Measurements from ENCODE around the gene OLFML3. TPM values are rescaled to one million over a fixed set of nuclear protein-coding genes. Genes with fewer than 3 reads are reported as not detected.

Gene OLFML3
- total and polyA plus RNA-seq, 2 donors = 5.0 to 16.3 TPM

GRCh38 chr1:113963281-113963906 is 15.9 kb upstream of the OLFML3 start:
- peaks cover 3 to 4% of the 10 kb centered on the region in 2 donors for H3K4me1 ChIP-seq (ENCODE audit: control insufficient read depth in 2 of 2, insufficient read depth in 2 of 2, low read length in 2 of 2)
- no peaks in the 10 kb centered on the region for H3K27me3 ChIP-seq (ENCODE audit: control insufficient read depth in 2 of 2, insufficient read depth in 1 of 2, low read length in 1 of 2)
- H3K36me3 ChIP-seq (ENCODE audit: control insufficient read depth in 2 of 2, insufficient read depth in 2 of 2, low read length in 1 of 2) = peaks cover 27 to 81% of the 10 kb centered on the region in 2 donors
- H3K27ac ChIP-seq (ENCODE audit: low read depth in 1 of 2, low read length in 1 of 2) = no peak overlapping the region
- DNase-seq (ENCODE audit: low read depth in 6 of 9, low spot score in 9 of 9) = peak in 2 of 9 donors; percentile 46 to 68
- no peak overlapping the region for H3K4me3 ChIP-seq (ENCODE audit: low read length in 2 of 2)
- 94% methylated on average over 12 of the region's 12 CpGs for WGBS
- no peaks in the 10 kb centered on the region for H3K9me3 ChIP-seq (ENCODE audit: control insufficient read depth in 2 of 2, insufficient read depth in 1 of 2, low read length in 1 of 2)

GRCh38 chr1:113965703-113966412 is 13.4 kb upstream of the OLFML3 start:
- Histone ChIP-seq H3K27ac (ENCODE audit: low read depth in 1 of 2, low read length in 1 of 2) (no peak overlapping the region), H3K4me1 (ENCODE audit: control insufficient read depth in 2 of 2, insufficient read depth in 2 of 2, low read length in 2 of 2) (peaks cover 3 to 4% of the 10 kb centered on the region in 2 donors), H3K4me3 (ENCODE audit: low read length in 2 of 2) (no peak overlapping the region), H3K9me3 (ENCODE audit: control insufficient read depth in 2 of 2, insufficient read depth in 1 of 2, low read length in 1 of 2) (no peaks in the 10 kb centered on the region), H3K36me3 (ENCODE audit: control insufficient read depth in 2 of 2, insufficient read depth in 2 of 2, low read length in 1 of 2) (peaks cover 43 to 88% of the 10 kb centered on the region in 2 donors), H3K27me3 (ENCODE audit: control insufficient read depth in 2 of 2, insufficient read depth in 1 of 2, low read length in 1 of 2) (no peaks in the 10 kb centered on the region)
- DNase-seq (ENCODE audit: low read depth in 6 of 9, low spot score in 9 of 9) = no peak
- WGBS = 96% methylated on average over 4 of the region's 4 CpGs

GRCh38 chr1:113972954-113973353 is 6.3 kb upstream of the OLFML3 start:
- Histone ChIP-seq H3K36me3 (ENCODE audit: control insufficient read depth in 2 of 2, insufficient read depth in 2 of 2, low read length in 1 of 2) (peaks cover 50 to 77% of the 10 kb centered on the region in 2 donors), H3K9me3 (ENCODE audit: control insufficient read depth in 2 of 2, insufficient read depth in 1 of 2, low read length in 1 of 2) (no peaks in the 10 kb centered on the region), H3K27ac (ENCODE audit: low read depth in 1 of 2, low read length in 1 of 2) (no peak overlapping the region), H3K27me3 (ENCODE audit: control insufficient read depth in 2 of 2, insufficient read depth in 1 of 2, low read length in 1 of 2) (no peaks in the 10 kb centered on the region), H3K4me3 (ENCODE audit: low read length in 2 of 2) (no peak overlapping the region), H3K4me1 (ENCODE audit: control insufficient read depth in 2 of 2, insufficient read depth in 2 of 2, low read length in 2 of 2) (peaks cover 3 to 11% of the 10 kb centered on the region in 2 donors)
- 98% methylated on average over 9 of the region's 9 CpGs for WGBS
- DNase-seq (ENCODE audit: low read depth in 6 of 9, low spot score in 9 of 9) = no peak

- Histone ChIP-seq H3K4me1 (ENCODE audit: control insufficient read depth in 2 of 2, insufficient read depth in 2 of 2, low read length in 2 of 2) (peaks cover 3 to 21% of the 10 kb centered on the region in 2 donors), H3K27me3 (ENCODE audit: control insufficient read depth in 2 of 2, insufficient read depth in 1 of 2, low read length in 1 of 2) (no peaks in the 10 kb centered on the region), H3K9me3 (ENCODE audit: control insufficient read depth in 2 of 2, insufficient read depth in 1 of 2, low read length in 1 of 2) (no peaks in the 10 kb centered on the region), H3K36me3 (ENCODE audit: control insufficient read depth in 2 of 2, insufficient read depth in 2 of 2, low read length in 1 of 2) (peaks cover 29 to 53% of the 10 kb centered on the region in 2 donors), H3K4me3 (ENCODE audit: low read length in 2 of 2) (no peak overlapping the region), H3K27ac (ENCODE audit: low read depth in 1 of 2, low read length in 1 of 2) (no peak overlapping the region)
- peak in 2 of 9 donors; percentile 21 to 45 for DNase-seq (ENCODE audit: low read depth in 6 of 9, low spot score in 9 of 9)
- WGBS = 39% methylated on average over 4 of the region's 4 CpGs
Observed at GRCh38 chr1:113975211-113975895, 3.9 kb upstream of the OLFML3 start.

- Histone ChIP-seq H3K27me3 (ENCODE audit: control insufficient read depth in 2 of 2, insufficient read depth in 1 of 2, low read length in 1 of 2) (no peaks in the 10 kb centered on the region), H3K9me3 (ENCODE audit: control insufficient read depth in 2 of 2, insufficient read depth in 1 of 2, low read length in 1 of 2) (no peaks in the 10 kb centered on the region), H3K4me3 (ENCODE audit: low read length in 2 of 2) (no peak overlapping the region), H3K4me1 (ENCODE audit: control insufficient read depth in 2 of 2, insufficient read depth in 2 of 2, low read length in 2 of 2) (peaks cover 3 to 21% of the 10 kb centered on the region in 2 donors), H3K36me3 (ENCODE audit: control insufficient read depth in 2 of 2, insufficient read depth in 2 of 2, low read length in 1 of 2) (peaks cover 36 to 39% of the 10 kb centered on the region in 2 donors), H3K27ac (ENCODE audit: low read depth in 1 of 2, low read length in 1 of 2) (peak overlapping the region in 1 of 2 donors; percentile 20)
- no peak for DNase-seq (ENCODE audit: low read depth in 6 of 9, low spot score in 9 of 9)
- 74% methylated on average over 4 of the region's 4 CpGs for WGBS
Observed at GRCh38 chr1:113976609-113977278, 2.5 kb upstream of the OLFML3 start.

GRCh38 chr1:113977906-113978305 is 1.4 kb upstream of the OLFML3 start:
- H3K4me1 ChIP-seq (ENCODE audit: control insufficient read depth in 2 of 2, insufficient read depth in 2 of 2, low read length in 2 of 2) = peaks cover 8 to 31% of the 10 kb centered on the region in 2 donors
- no peak overlapping the region for H3K27ac ChIP-seq (ENCODE audit: low read depth in 1 of 2, low read length in 1 of 2)

GRCh38 chr1:113980110-113980509 is 836 bp downstream of the OLFML3 start:
- Histone ChIP-seq H3K27ac (ENCODE audit: low read depth in 1 of 2, low read length in 1 of 2) (peak overlapping the region in 1 of 2 donors; percentile 27), H3K36me3 (ENCODE audit: control insufficient read depth in 2 of 2, insufficient read depth in 2 of 2, low read length in 1 of 2) (peaks cover 8 to 15% of the 10 kb centered on the region in 2 donors), H3K9me3 (ENCODE audit: control insufficient read depth in 2 of 2, insufficient read depth in 1 of 2, low read length in 1 of 2) (no peaks in the 10 kb centered on the region), H3K4me1 (ENCODE audit: control insufficient read depth in 2 of 2, insufficient read depth in 2 of 2, low read length in 2 of 2) (peaks cover 19 to 46% of the 10 kb centered on the region in 2 donors), H3K27me3 (ENCODE audit: control insufficient read depth in 2 of 2, insufficient read depth in 1 of 2, low read length in 1 of 2) (no peaks in the 10 kb centered on the region), H3K4me3 (ENCODE audit: low read length in 2 of 2) (no peak overlapping the region)
- 92% methylated on average over 10 of the region's 10 CpGs for WGBS
- no peak for DNase-seq (ENCODE audit: low read depth in 6 of 9, low spot score in 9 of 9)

More at GRCh38 chr1:113977906-113978305, 1.4 kb upstream of the OLFML3 start:
- H3K4me3 ChIP-seq (ENCODE audit: low read length in 2 of 2) = no peak overlapping the region
- H3K27me3 ChIP-seq (ENCODE audit: control insufficient read depth in 2 of 2, insufficient read depth in 1 of 2, low read length in 1 of 2) = no peaks in the 10 kb centered on the region
- no peak for DNase-seq (ENCODE audit: low read depth in 6 of 9, low spot score in 9 of 9)
- no peaks in the 10 kb centered on the region for H3K9me3 ChIP-seq (ENCODE audit: control insufficient read depth in 2 of 2, insufficient read depth in 1 of 2, low read length in 1 of 2)
- H3K36me3 ChIP-seq (ENCODE audit: control insufficient read depth in 2 of 2, insufficient read depth in 2 of 2, low read length in 1 of 2) = peaks cover 25 to 27% of the 10 kb centered on the region in 2 donors
- 83% methylated on average over 3 of the region's 3 CpGs for WGBS

GRCh38 chr1:113981962-113982931 is 3.0 kb downstream of the OLFML3 start:
- Histone ChIP-seq H3K27me3 (ENCODE audit: control insufficient read depth in 2 of 2, insufficient read depth in 1 of 2, low read length in 1 of 2) (no peaks in the 10 kb centered on the region), H3K27ac (ENCODE audit: low read depth in 1 of 2, low read length in 1 of 2) (no peak overlapping the region), H3K36me3 (ENCODE audit: control insufficient read depth in 2 of 2, insufficient read depth in 2 of 2, low read length in 1 of 2) (peaks cover 0 to 11% of the 10 kb centered on the region in 2 donors), H3K4me1 (ENCODE audit: control insufficient read depth in 2 of 2, insufficient read depth in 2 of 2, low read length in 2 of 2) (peaks cover 18 to 38% of the 10 kb centered on the region in 2 donors), H3K9me3 (ENCODE audit: control insufficient read depth in 2 of 2, insufficient read depth in 1 of 2, low read length in 1 of 2) (peaks cover 0 to 6% of the 10 kb centered on the region in 2 donors), H3K4me3 (ENCODE audit: low read length in 2 of 2) (no peak overlapping the region)
- WGBS = 44% methylated on average over 18 of the region's 18 CpGs
- no peak for DNase-seq (ENCODE audit: low read depth in 6 of 9, low spot score in 9 of 9)
